ENCODE results near the gene TMPRSS2.

DNA sequence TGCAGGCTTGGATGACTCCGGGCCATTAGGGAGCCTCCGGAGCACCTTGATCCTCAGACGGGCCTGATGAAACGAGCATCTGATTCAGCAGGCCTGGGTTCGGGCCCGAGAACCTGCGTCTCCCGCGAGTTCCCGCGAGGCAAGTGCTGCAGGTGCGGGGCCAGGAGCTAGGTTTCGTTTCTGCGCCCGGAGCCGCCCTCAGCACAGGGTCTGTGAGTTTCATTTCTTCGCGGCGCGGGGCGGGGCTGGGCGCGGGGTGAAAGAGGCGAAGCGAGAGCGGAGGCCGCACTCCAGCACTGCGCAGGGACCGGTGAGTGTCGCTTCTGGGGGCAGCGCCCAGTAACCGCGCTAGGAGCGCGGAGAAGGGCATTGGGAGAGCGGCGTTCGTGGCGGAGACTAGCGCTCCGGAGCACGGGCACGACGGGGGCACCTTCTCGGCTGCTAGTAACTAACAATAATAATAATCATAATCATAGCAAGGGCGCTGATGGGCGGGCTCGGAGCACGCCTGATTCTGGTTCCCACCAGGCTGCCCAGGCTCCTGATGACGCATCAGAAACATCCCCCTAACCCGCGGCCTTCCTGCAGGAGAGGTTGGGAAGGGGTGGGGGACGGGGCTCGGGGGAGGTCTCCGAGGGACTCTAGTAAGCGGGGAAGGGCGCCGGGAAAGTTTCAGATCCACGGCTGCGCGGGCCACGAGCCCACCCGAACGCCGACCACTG lies 81.8 kb downstream of the TMPRSS2 start, which contains the start of gene MX1:
- TF ChIP-seq CTCF (IDR thresholded peaks at IDR 0.05) (no peak), ZFX (IDR thresholded peaks at IDR 0.05; ENCODE audit: borderline replicate concordance) (no peak)
